ENCODE results near the gene OR4N2. TPM values are rescaled to one million over a fixed set of nuclear protein-coding genes. Genes with fewer than 3 reads are reported as not detected.
"Not testable (repeated sequence)": the region's sequence is repeated elsewhere in the genome, so short reads cannot be mapped to it uniquely, and the experiment has no call there.

OR4N2 gene
- total RNA-seq, 1 experiment from 2014 or later = not detected

GRCh38 chr14:19821016-19821415 is 17.4 kb downstream of the OR4N2 start:
- intact Hi-C loops (cut with micrococcal nuclease; ENCODE audit: unreplicated experiment); BruUV-seq (replicated peaks); H3F3A ChIP-seq (ENCODE audit: insufficient read depth, low read depth); H4K20me1 ChIP-seq (ENCODE audit: insufficient read depth); H3K27me3 ChIP-seq (ENCODE audit: insufficient read depth, low read depth); H3K9me2 ChIP-seq (ENCODE audit: insufficient read depth); H3K9me3 ChIP-seq (ENCODE audit: insufficient read depth, low read depth); H3K4me2 ChIP-seq; H3K4me3 ChIP-seq; H3K4me1 ChIP-seq (replicated peaks; ENCODE audit: insufficient read depth); CTCF ChIA-PET; H3K79me2 ChIP-seq (ENCODE audit: low read depth); POLR2A ChIA-PET (ENCODE audit: unreplicated experiment); H2AFZ ChIP-seq; H3K27ac ChIP-seq; H3K36me3 ChIP-seq (ENCODE audit: low read depth); DNase-seq: not testable (repeated sequence)

- Histone ChIP-seq H3K4me1 (replicated peaks; ENCODE audit: insufficient read depth) (no peaks in the 10 kb centered on the region), H3F3A (ENCODE audit: insufficient read depth, low read depth) (no peaks in the 10 kb centered on the region), H3K79me2 (ENCODE audit: low read depth) (no peaks in the 10 kb centered on the region), H3K36me3 (ENCODE audit: low read depth) (no peaks in the 10 kb centered on the region), H2AFZ (no peak overlapping the region), H3K27me3 (ENCODE audit: insufficient read depth, low read depth) (no peaks in the 10 kb centered on the region), H3K27ac (no peak overlapping the region), H3K4me2 (no peak overlapping the region), H3K4me3 (no peak overlapping the region), H3K9me2 (ENCODE audit: insufficient read depth) (no peaks in the 10 kb centered on the region), H3K9me3 (ENCODE audit: insufficient read depth, low read depth) (no peaks in the 10 kb centered on the region), H4K20me1 (ENCODE audit: insufficient read depth) (no peaks in the 10 kb centered on the region)
- CTCF ChIA-PET = no interaction called here
- no peak for TF ChIP-seq EZH2 (IDR thresholded peaks at IDR 0.05; ENCODE audit: low read depth)
- no peak for TF ChIP-seq CTCF (conservative IDR thresholded peaks at IDR 0.05)
- POLR2A ChIA-PET (ENCODE audit: unreplicated experiment) = no interaction called here
- BruUV-seq (replicated peaks) = no TSS peak
- DNase-seq = no peak
- intact Hi-C loops (cut with micrococcal nuclease; ENCODE audit: unreplicated experiment) = no loop called here
These were observed 19.6 kb downstream of the OR4N2 start for GRCh38 chr14:19823178-19823577.

DNA sequence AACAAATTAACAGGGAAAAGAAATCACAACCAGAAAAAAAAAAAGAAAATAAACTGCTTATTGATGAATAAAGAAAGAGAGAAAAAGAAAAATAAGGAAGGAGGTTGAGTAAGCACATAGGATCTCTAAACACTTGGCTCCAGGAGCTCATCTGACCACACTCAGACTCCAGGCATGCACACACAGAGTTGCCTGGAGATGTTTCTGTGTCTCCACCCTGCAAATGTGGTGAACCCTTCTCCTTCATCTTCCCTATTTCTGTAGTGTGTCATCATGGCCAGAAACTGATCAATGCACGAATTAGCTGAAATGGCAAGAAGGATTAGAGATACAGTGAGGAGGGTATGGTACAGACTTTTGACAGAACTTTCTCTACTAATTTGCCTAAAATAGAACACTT is 20.2 kb downstream of the OR4N2 start:
- TF ChIP-seq CTCF (conservative IDR thresholded peaks at IDR 0.05) = no peak
- no peak for TF ChIP-seq EZH2 (IDR thresholded peaks at IDR 0.05; ENCODE audit: low read depth)
- DNase-seq = no peak
- no peaks in the 10 kb centered on the region for H3F3A ChIP-seq (ENCODE audit: insufficient read depth, low read depth)
- intact Hi-C loops (cut with micrococcal nuclease; ENCODE audit: unreplicated experiment) = no loop called here
- no TSS peak for BruUV-seq (replicated peaks)
- H3K27ac ChIP-seq = no peak overlapping the region
- H3K9me2 ChIP-seq (ENCODE audit: insufficient read depth) = no peaks in the 10 kb centered on the region
- H4K20me1 ChIP-seq (ENCODE audit: insufficient read depth) = no peaks in the 10 kb centered on the region
- CTCF ChIA-PET = no interaction called here
- H3K4me2 ChIP-seq = no peak overlapping the region
- no peaks in the 10 kb centered on the region for H3K27me3 ChIP-seq (ENCODE audit: insufficient read depth, low read depth)
- no peaks in the 10 kb centered on the region for H3K79me2 ChIP-seq (ENCODE audit: low read depth)
- no peaks in the 10 kb centered on the region for H3K9me3 ChIP-seq (ENCODE audit: insufficient read depth, low read depth)
- no peak overlapping the region for H3K4me3 ChIP-seq
- H2AFZ ChIP-seq = no peak overlapping the region
- no peaks in the 10 kb centered on the region for H3K4me1 ChIP-seq (replicated peaks; ENCODE audit: insufficient read depth)
- H3K36me3 ChIP-seq (ENCODE audit: low read depth) = no peaks in the 10 kb centered on the region
- POLR2A ChIA-PET (ENCODE audit: unreplicated experiment) = no interaction called here

- DNase-seq; H3K79me2 ChIP-seq (ENCODE audit: low read depth); H3K4me2 ChIP-seq; H3K27ac ChIP-seq; H3K9me3 ChIP-seq (ENCODE audit: insufficient read depth, low read depth); intact Hi-C loops (cut with micrococcal nuclease; ENCODE audit: unreplicated experiment); H2AFZ ChIP-seq; H3K9me2 ChIP-seq (ENCODE audit: insufficient read depth); H3K27me3 ChIP-seq (ENCODE audit: insufficient read depth, low read depth); POLR2A ChIA-PET (ENCODE audit: unreplicated experiment); H3K36me3 ChIP-seq (ENCODE audit: low read depth); BruUV-seq (replicated peaks); H4K20me1 ChIP-seq (ENCODE audit: insufficient read depth); CTCF ChIA-PET; H3F3A ChIP-seq (ENCODE audit: insufficient read depth, low read depth); H3K4me1 ChIP-seq (replicated peaks; ENCODE audit: insufficient read depth); H3K4me3 ChIP-seq: not testable (repeated sequence)
These were observed 24.2 kb downstream of the OR4N2 start for GRCh38 chr14:19827626-19828244.
